NCI-H128 (cell line): ENCODE results near the gene UGT1A6.
"Not testable (repeated sequence)": the region's sequence is repeated elsewhere in the genome, so short reads cannot be mapped to it uniquely, and the experiment has no call there.

Experiments
- DNase-seq: peaks from one replicate; lab custom pipeline; 2025; ENCODE audit not compliant: unreplicated experiment; lab: John Stamatoyannopoulos, UW

The UGT1A6 gene

GRCh38 chr2:233692648-233693047 is at the start of gene UGT1A6:
Gene UGT1A6, plus strand, starts transcription at chr2:233692890. Its CDS starts 115 bp downstream, at chr2:233693005.
- no peak for DNase-seq

GRCh38 chr2:233643128-233643527 is 49.6 kb upstream of the UGT1A6 start:
- DNase-seq, result no peak

- not testable (repeated sequence) for DNase-seq
These were observed 46.7 kb upstream of the UGT1A6 start for GRCh38 chr2:233646033-233646432.

- no peak for DNase-seq
These were observed 41.7 kb upstream of the UGT1A6 start for GRCh38 chr2:233650981-233651380.

GRCh38 chr2:233651430-233651829 is 41.3 kb upstream of the UGT1A6 start:
- no peak for DNase-seq

GRCh38 chr2:233654501-233654900 is 38.2 kb upstream of the UGT1A6 start:
- DNase-seq, result no peak

GRCh38 chr2:233655043-233655442 is 37.6 kb upstream of the UGT1A6 start:
- DNase-seq, result no peak

GRCh38 chr2:233655943-233656342 is 36.7 kb upstream of the UGT1A6 start:
- not testable (repeated sequence) for DNase-seq

- no peak for DNase-seq
These were observed 36.2 kb upstream of the UGT1A6 start for GRCh38 chr2:233656443-233656842.

GRCh38 chr2:233658610-233659009 is 34.1 kb upstream of the UGT1A6 start:
- no peak for DNase-seq

GRCh38 chr2:233663911-233664310 is 28.8 kb upstream of the UGT1A6 start:
- DNase-seq, result no peak

- DNase-seq, result no peak
These were observed 24.0 kb upstream of the UGT1A6 start for GRCh38 chr2:233668605-233669260.

GRCh38 chr2:233671290-233672161 is 21.2 kb upstream of the UGT1A6 start, which contains the start of gene UGT1A9:
Gene UGT1A9, plus strand, starts transcription at chr2:233671898. Its CDS starts 37 bp downstream, at chr2:233671935.
- DNase-seq, result no peak

- no peak for DNase-seq
These were observed 19.8 kb upstream of the UGT1A6 start for GRCh38 chr2:233672886-233673285.

GRCh38 chr2:233673896-233674295 is 18.8 kb upstream of the UGT1A6 start:
- DNase-seq, result no peak

GRCh38 chr2:233674314-233674713 is 18.4 kb upstream of the UGT1A6 start:
- no peak for DNase-seq

- DNase-seq, result no peak
These were observed 17.7 kb upstream of the UGT1A6 start for GRCh38 chr2:233674995-233675394.

- no peak for DNase-seq
These were observed 16.6 kb upstream of the UGT1A6 start for GRCh38 chr2:233676046-233676445.

GRCh38 chr2:233679196-233679595 is 13.5 kb upstream of the UGT1A6 start:
- no peak for DNase-seq

GRCh38 chr2:233680361-233681045 is 12.2 kb upstream of the UGT1A6 start:
- DNase-seq, result no peak

GRCh38 chr2:233681521-233682099 is 11.1 kb upstream of the UGT1A6 start, which contains the start of gene UGT1A7:
Gene UGT1A7, plus strand, starts transcription at chr2:233681901. Its CDS starts 37 bp downstream, at chr2:233681938.
- DNase-seq, result no peak
